ENCODE results near the gene CLEC4A.
A peak's percentile ranks its signal among the peaks of the same experiment; 100 is the strongest.
"Not testable (repeated sequence)": the region's sequence is repeated elsewhere in the genome, so short reads cannot be mapped to it uniquely, and the experiment has no call there.

Gene CLEC4A

GRCh38 chr12:8134398-8134930 lies 11.0 kb downstream of the CLEC4A start:
- not testable (repeated sequence) for DNase-seq

DNA sequence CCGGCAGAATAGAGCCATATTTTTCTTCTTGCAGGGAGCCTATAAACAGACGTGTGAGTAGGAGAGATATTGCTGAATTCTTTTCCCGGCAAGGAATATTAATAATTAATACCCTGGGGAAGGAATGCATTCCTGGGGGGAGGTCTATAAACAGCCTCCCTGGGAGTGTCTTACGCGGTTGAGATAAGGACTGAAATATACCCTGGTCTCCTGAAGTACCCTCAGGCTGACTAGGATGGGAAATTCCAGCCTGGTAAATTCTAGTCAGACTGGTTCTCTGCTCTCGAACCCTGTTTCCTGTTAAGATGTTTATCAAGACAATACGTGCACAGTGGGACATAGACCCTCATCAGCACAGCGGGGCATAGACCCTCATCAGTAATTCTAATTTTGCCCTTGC lies 18.2 kb downstream of the CLEC4A start:
- DNase-seq: not testable (repeated sequence)

- no peak for DNase-seq
These were observed 19.8 kb downstream of the CLEC4A start for GRCh38 chr12:8143261-8143660.

GRCh38 chr12:8145754-8146441 lies 22.5 kb downstream of the CLEC4A start:
- DNase-seq: no peak

- no peak for DNase-seq
These were observed 23.0 kb downstream of the CLEC4A start for GRCh38 chr12:8146442-8146771.

GRCh38 chr12:8154526-8154925 lies 31.1 kb downstream of the CLEC4A start:
- no peak for DNase-seq

GRCh38 chr12:8156416-8156815 lies 33.0 kb downstream of the CLEC4A start:
- DNase-seq: no peak

DNA sequence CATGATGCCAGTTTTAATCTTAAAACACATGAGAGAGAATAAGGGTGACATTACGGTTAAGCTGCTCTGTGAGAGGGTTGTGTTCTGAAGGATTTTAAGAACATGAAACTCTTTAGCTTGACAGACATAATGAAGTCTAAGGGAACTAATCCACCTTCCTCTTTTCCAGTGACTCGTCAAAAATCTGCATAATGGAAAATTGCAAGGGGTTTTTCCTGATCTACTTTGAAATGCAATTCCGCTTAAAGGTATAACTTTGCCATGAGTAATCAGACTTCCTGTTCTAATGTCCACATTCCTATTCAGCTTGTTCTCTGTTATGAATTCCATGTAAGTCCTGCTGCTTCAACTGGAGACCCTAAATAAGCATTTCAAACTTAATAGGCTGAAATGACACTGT lies 33.4 kb downstream of the CLEC4A start, which contains the start of gene ZNF705A:
TSS of gene ZNF705A (plus strand) at position 171 of the 400 bp plus-strand sequence. CDS start 15,611 bp downstream, outside the sequence.
- DNase-seq: no peak

- no peak for DNase-seq
These were observed 34.2 kb downstream of the CLEC4A start for GRCh38 chr12:8157484-8158198.

- not testable (repeated sequence) for DNase-seq
These were observed 49.5 kb downstream of the CLEC4A start for GRCh38 chr12:8172911-8173310.

DNA sequence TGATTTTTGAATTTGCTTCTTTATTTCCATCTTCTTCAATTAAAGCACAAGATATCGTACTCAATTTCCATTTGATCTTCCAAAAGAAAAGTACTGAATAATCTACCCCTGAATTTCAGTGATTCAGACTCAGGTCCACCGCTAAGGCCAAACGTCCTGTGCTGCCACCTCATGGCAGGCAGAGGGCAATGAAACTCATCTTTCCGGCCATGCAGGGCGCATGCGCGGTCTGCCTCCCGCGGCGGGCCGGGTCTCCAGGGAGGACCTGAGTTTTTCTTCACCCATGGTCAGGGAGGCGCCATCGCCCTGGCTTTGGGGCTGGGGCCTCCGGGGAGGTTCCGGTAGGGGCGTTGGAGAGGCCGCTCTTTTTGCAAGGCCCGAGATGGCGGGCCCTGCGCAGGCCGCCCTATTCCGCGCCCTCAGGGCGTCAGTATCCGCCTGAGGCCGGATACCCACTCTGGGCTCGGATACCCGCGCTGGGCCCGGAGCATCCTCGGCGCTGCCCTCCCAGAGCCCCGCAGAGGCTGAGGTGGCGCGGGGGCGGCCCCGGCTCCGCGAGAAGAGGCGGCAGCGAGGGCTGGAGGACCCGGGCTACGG lies 56.7 kb downstream of the CLEC4A start:
- DNase-seq: peak; percentile 64

GRCh38 chr12:8181271-8181670 lies 57.9 kb downstream of the CLEC4A start:
- DNase-seq: not testable (repeated sequence)

- DNase-seq: not testable (repeated sequence)
These were observed 59.5 kb downstream of the CLEC4A start for GRCh38 chr12:8182923-8183322.

- DNase-seq: not testable (repeated sequence)
These were observed 59.9 kb downstream of the CLEC4A start for GRCh38 chr12:8183346-8183745.

GRCh38 chr12:8184206-8184605 lies 60.8 kb downstream of the CLEC4A start:
- DNase-seq: not testable (repeated sequence)

- not testable (repeated sequence) for DNase-seq
These were observed 64.7 kb downstream of the CLEC4A start for GRCh38 chr12:8188088-8188487.
